ENCODE measurements around the gene PNMA3. TPM values are rescaled to one million over a fixed set of nuclear protein-coding genes. Genes with fewer than 3 reads are reported as not detected.
"Not testable (repeated sequence)": the region's sequence is repeated elsewhere in the genome, so short reads cannot be mapped to it uniquely, and the experiment has no call there.

Gene PNMA3
- total RNA-seq, 1 donor from 2014 or later, result 0.49 TPM

GRCh38 chrX:153064061-153064460 lies 7.8 kb downstream of the PNMA3 start:
- DNase-seq (ENCODE audit: extremely low spot score in 2 of 2), result no peak
- Histone ChIP-seq H3K9me3 (no peaks in the 10 kb centered on the region), H3K4me3 (no peak overlapping the region), H3K27ac (no peak overlapping the region), H3K4me1 (no peaks in the 10 kb centered on the region), H3K36me3 (no peaks in the 10 kb centered on the region), H3K27me3 (no peaks in the 10 kb centered on the region)
- intact Hi-C loops (cut with DNase I), result no loop called here
- TF ChIP-seq CTCF (IDR thresholded peaks at IDR 0.05), result no peak
- no peak for TF ChIP-seq POLR2AphosphoS5 (IDR thresholded peaks at IDR 0.05; ENCODE audit: insufficient read depth in 1 of 2, low read depth in 1 of 2)

- H3K27me3 ChIP-seq, result no peaks in the 10 kb centered on the region
- intact Hi-C loops (cut with DNase I), result no loop called here
These were observed 9.1 kb downstream of the PNMA3 start for GRCh38 chrX:153065389-153065788.

GRCh38 chrX:153066402-153066801 lies 10.1 kb downstream of the PNMA3 start:
- DNase-seq (ENCODE audit: extremely low spot score in 2 of 2); H3K4me1 ChIP-seq; intact Hi-C loops (cut with DNase I); H3K9me3 ChIP-seq; H3K4me3 ChIP-seq; H3K27me3 ChIP-seq; H3K36me3 ChIP-seq; H3K27ac ChIP-seq: not testable (repeated sequence)

More at GRCh38 chrX:153065389-153065788, 9.1 kb downstream of the PNMA3 start:
- DNase-seq (ENCODE audit: extremely low spot score in 2 of 2), result no peak
- no peaks in the 10 kb centered on the region for H3K36me3 ChIP-seq
- H3K9me3 ChIP-seq, result no peaks in the 10 kb centered on the region
- no peaks in the 10 kb centered on the region for H3K4me1 ChIP-seq
- H3K4me3 ChIP-seq, result no peak overlapping the region
- H3K27ac ChIP-seq, result no peak overlapping the region
- TF ChIP-seq POLR2A (IDR thresholded peaks at IDR 0.05) (no peak), CTCF (IDR thresholded peaks at IDR 0.05) (no peak), POLR2AphosphoS5 (IDR thresholded peaks at IDR 0.05; ENCODE audit: insufficient read depth in 1 of 2, low read depth in 1 of 2) (no peak)

GRCh38 chrX:153071909-153072583 lies 15.8 kb downstream of the PNMA3 start, which contains the start of gene PNMA6A:
Gene PNMA6A (plus strand): TSS chrX:153072454. CDS start chrX:153073063, 609 bp downstream.
- H3K27ac ChIP-seq; H3K4me3 ChIP-seq; H3K9me3 ChIP-seq; DNase-seq (ENCODE audit: extremely low spot score in 2 of 2); H3K4me1 ChIP-seq; intact Hi-C loops (cut with DNase I); H3K36me3 ChIP-seq; H3K27me3 ChIP-seq: not testable (repeated sequence)

GRCh38 chrX:153073331-153073730 lies 17.1 kb downstream of the PNMA3 start:
- H3K36me3 ChIP-seq; H3K4me1 ChIP-seq; H3K9me3 ChIP-seq; DNase-seq (ENCODE audit: extremely low spot score in 2 of 2); H3K27ac ChIP-seq; H3K27me3 ChIP-seq; intact Hi-C loops (cut with DNase I); H3K4me3 ChIP-seq: not testable (repeated sequence)

GRCh38 chrX:153074262-153074899 lies 18.1 kb downstream of the PNMA3 start:
- no peaks in the 10 kb centered on the region for H3K27me3 ChIP-seq
- H3K4me3 ChIP-seq, result no peak overlapping the region
- no peak overlapping the region for H3K27ac ChIP-seq
- no peaks in the 10 kb centered on the region for H3K36me3 ChIP-seq
- DNase-seq (ENCODE audit: extremely low spot score in 2 of 2), result no peak
- no peaks in the 10 kb centered on the region for H3K9me3 ChIP-seq
- intact Hi-C loops (cut with DNase I), result no loop called here
- H3K4me1 ChIP-seq, result no peaks in the 10 kb centered on the region
- TF ChIP-seq POLR2A (IDR thresholded peaks at IDR 0.05), result no peak

- TF ChIP-seq POLR2AphosphoS5 (IDR thresholded peaks at IDR 0.05; ENCODE audit: insufficient read depth in 1 of 2, low read depth in 1 of 2), result no peak
- no peak for TF ChIP-seq POLR2A (IDR thresholded peaks at IDR 0.05)
- TF ChIP-seq CTCF (IDR thresholded peaks at IDR 0.05), result no peak
- intact Hi-C loops (cut with DNase I), result no loop called here
- no peaks in the 10 kb centered on the region for H3K27me3 ChIP-seq
- H3K27ac ChIP-seq, result no peak overlapping the region
- no peaks in the 10 kb centered on the region for H3K4me1 ChIP-seq
- H3K9me3 ChIP-seq, result no peaks in the 10 kb centered on the region
- no peak overlapping the region for H3K4me3 ChIP-seq
- no peak for DNase-seq (ENCODE audit: extremely low spot score in 2 of 2)
- H3K36me3 ChIP-seq, result no peaks in the 10 kb centered on the region
These were observed 18.7 kb downstream of the PNMA3 start for GRCh38 chrX:153074935-153075334.
